ENCODE data around the gene TMEM50B.
A peak's percentile ranks its signal among the peaks of the same experiment; 100 is the strongest.
"Not testable (repeated sequence)": the region's sequence is repeated elsewhere in the genome, so short reads cannot be mapped to it uniquely, and the experiment has no call there.

Gene TMEM50B

DNA sequence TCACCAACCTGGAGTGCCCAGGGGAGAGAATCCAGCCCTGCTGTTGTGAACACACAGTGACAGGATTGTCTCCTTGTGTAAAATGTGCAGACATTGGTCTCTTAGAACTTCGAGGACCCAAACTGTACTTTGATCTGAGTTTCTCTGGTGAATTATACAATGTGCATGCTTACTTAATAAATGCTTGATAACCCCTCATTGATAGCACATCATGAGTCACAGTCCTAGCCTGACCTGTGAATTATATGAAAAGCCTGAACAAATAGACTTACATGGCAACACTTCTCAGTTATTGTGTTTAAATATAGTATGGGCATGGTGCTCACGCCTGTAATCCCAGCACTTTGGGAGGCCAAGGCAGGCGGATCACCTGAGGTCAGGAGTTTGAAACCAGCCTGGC is 53.9 kb downstream of the TMEM50B start:
- DNase-seq = no peak

DNA sequence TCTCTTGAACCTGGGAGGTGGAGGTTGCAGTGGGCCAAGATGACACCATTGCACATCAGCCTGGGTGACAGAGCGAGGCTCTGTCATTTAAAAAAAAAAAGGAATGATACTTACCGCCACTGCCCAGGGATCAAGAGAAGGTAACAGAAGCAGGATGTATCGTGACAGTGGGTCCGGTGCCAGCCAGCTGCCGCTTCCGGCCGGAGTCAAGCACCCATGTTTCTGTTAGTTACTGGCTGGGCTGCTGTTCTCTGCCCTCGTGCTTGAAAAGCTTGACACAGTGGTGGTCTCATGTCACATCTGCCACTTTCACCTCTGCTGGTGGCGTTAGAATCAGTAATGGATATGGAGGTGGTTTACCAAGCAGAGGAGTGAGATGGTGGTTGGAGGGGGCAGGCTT is 55.6 kb downstream of the TMEM50B start:
- no peak for DNase-seq

- no peak for DNase-seq
Observed at GRCh38 chr21:33421713-33422393, 57.9 kb downstream of the TMEM50B start.

- DNase-seq = peak; percentile 11
Observed at GRCh38 chr21:33419538-33420123, 60.1 kb downstream of the TMEM50B start.

GRCh38 chr21:33418691-33419090 is 61.1 kb downstream of the TMEM50B start:
- DNase-seq = no peak

DNA sequence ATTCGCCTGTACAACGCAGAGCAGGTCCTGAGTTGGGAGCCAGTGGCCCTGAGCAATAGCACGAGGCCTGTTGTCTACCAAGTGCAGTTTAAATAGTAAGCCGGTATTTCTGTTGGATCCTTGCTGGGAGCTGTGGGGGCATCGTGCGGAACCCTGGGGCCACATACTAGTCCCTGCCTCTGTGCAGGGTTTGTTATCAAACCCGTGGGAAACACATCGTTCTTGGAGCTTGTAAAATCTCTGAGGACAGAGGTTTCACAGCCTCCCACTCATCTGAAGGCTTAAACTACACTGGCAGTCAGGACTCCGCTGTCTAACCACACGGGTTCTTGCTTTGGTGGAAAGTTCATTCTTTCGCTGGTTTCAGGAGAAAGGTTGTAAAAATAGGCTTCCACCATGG is 64.8 kb downstream of the TMEM50B start:
- DNase-seq = no peak

DNA sequence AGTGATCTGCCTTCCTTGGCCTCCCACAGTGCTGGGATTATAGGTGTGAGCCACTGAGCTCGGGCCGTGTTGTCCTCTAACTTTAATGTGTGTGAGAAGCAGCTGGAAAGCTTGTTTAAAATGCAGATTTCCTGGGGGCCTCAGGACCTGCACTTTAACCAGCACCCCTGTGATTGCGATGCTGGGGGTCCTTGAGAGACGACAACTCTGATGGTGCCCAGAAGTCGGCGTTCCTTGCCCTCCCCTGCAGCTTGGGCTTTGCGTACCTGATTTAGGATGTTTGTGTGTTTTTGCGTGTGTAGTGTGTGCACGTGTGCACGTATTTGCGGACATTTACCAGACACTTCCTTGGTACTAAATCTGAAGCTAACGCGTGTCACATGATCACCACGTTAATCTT is 65.7 kb downstream of the TMEM50B start:
- DNase-seq = no peak

DNA sequence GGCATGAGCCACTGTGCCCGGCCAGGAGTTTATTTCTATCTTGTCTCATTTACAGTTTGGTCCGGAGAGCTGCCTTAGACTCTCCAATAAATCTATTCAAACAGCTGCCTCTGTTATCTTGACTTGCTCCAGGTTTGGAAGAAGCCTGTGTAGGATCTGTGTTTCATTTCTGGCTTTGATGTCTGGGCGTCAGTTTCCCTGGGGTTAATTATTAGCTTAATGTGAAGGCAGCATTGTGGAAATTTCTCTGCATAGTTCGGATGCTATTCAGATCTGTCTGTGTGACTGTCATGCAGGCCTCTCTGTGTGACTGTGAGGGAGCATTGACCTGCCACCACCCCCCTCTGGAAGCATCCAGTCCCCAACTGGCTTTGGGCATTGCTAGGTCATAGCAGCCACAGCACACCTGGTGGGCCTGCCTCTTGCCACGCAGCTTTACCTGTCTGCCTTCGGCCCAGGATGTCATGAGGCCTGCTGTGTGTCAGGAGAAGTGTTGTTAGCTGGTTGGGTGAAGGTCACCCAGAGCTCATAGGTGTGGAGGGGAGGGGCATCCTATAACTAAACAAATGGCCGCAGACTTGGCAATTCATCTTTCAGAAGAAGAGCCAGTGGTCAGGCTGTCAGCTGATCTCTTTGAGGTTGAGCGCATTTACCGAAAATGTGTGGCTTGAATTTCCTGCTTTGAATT is 66.8 kb downstream of the TMEM50B start:
- no peak for DNase-seq

- not testable (repeated sequence) for DNase-seq
Observed at GRCh38 chr21:33412439-33412831, 67.3 kb downstream of the TMEM50B start.

- no peak for DNase-seq
Observed at GRCh38 chr21:33411949-33412430, 67.8 kb downstream of the TMEM50B start.

GRCh38 chr21:33406493-33406892 is 73.3 kb downstream of the TMEM50B start:
- no peak for DNase-seq

- DNase-seq = no peak
Observed at GRCh38 chr21:33403786-33404585, 75.8 kb downstream of the TMEM50B start.

GRCh38 chr21:33403128-33403785 is 76.5 kb downstream of the TMEM50B start, which contains the start of gene IFNGR2:
Gene IFNGR2, plus strand, starts transcription at chr21:33403413. Its CDS starts 131 bp downstream, at chr21:33403544.
- peak; percentile 25 for DNase-seq

- peak; percentile 64 for DNase-seq
Observed at GRCh38 chr21:33402001-33402979, 77.5 kb downstream of the TMEM50B start.

GRCh38 chr21:33401630-33401992 is 78.2 kb downstream of the TMEM50B start:
- no peak for DNase-seq
